Cerebellar cortex (tissue), 1 donor: ENCODE results near the gene POLR2J3.
"Not testable (repeated sequence)": the region's sequence is repeated elsewhere in the genome, so short reads cannot be mapped to it uniquely, and the experiment has no call there.

Experiments used
- DNase-seq: peaks from one replicate; pipeline ENCODE4 v3.0.0-alpha.2; 2015; ENCODE audit warnings: low spot score

The POLR2J3 gene

DNA sequence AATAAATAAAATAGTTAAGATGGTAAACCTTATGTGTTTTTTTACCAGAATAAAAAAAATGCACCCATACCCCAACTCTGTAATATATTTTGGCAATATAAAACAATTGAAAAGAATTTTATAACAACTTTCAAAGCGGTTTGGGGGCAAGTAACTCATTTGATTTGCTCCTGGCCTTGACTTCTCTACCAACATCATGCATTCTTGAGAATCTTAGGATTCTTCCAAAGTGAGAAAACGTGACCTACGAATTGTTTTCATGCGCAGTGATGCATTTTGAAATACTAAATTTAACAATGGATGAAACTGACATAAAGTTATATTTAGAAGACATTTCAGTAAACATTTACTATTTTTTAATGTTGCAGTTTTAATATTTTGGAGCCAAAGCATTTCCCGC, 51.6 kb downstream of the POLR2J3 start:
- not testable (repeated sequence) for DNase-seq

DNA sequence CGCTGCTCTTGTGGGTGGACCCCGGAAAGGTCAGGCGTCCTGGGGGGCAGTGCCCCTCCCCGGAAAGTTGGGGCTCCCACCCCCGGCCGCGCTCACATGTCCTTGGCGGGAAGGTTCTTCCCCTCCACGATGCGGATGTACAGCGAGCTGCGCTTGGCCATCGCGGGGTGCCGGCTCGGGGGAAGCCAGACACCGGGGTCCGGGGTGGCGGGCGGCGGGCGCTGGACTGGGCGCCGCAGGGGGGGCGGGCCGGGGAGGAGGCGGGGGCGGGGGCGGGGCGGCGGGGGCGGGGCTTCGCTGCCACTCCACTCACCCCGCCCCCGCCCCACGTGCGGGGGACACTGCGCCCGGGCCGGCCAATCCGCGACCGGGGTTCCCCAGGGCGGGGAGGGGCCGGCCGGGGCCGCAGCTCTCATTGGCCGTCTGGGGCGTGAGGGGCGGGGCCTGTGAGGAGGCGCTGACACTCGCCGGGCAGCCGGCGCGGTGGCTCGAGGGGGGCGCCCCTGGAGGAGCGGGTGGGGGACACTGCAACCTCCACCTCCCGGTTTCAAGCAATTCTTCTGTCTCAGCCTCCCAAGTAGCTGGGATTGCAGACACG, 54.7 kb downstream of the POLR2J3 start, which contains the start of gene RASA4B:
Gene RASA4B (minus strand): TSS at position 228 of the 598 bp plus-strand sequence. CDS start 67 bp downstream, at position 161.
- not testable (repeated sequence) for DNase-seq
